Activated CD8-positive, alpha-beta memory T cell treated with anti-CD3 and anti-CD28 coated beads, Interleukin-2, amount 50 U/mL, for 1 hour (primary cell): ENCODE results near the gene OSTC.
A peak's percentile ranks its signal among the peaks of the same experiment; 100 is the strongest.

Experiments
- DNase-seq: peaks from one replicate; pipeline ENCODE4 v3.0.0-alpha.2; 2020; ENCODE audit errors: extremely low read depth

The OSTC gene

DNA sequence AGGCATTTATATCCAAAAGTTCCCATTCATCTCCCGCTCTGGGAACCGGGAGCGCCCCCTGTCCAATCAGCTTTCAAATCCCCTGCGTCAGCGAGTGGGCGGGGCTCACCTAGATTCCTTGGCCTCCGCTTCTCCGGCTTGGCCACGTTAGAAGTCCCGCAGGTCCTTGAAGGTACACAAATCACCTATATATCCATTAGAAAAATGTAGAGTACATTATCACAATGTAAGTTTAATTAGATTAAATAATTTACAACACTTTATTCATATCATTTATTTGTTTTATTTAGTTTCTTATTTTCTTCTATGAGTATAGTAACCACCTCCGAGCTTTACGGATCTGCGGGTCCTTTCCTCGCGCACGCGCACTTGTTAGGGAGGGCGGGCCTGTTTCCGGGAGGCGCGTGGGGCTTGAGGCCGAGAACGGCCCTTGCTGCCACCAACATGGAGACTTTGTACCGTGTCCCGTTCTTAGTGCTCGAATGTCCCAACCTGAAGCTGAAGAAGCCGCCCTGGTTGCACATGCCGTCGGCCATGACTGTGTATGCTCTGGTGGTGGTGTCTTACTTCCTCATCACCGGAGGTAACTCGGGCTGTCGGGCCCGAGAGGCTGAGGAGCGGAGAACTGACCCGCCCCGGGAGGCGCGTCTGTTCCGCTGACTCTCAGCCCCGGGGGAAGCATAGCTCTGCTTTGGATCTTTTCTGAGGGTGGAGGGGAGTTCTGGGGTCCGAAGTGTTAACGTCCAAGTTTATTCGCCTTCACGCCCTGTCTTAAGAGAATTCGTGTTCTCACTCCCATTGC, at the start of gene OSTC:
Gene OSTC, plus strand, starts transcription at position 388 of the 802 bp plus-strand sequence. Its CDS starts 57 bp downstream, at position 445.
- peak; percentile 84 for DNase-seq

DNA sequence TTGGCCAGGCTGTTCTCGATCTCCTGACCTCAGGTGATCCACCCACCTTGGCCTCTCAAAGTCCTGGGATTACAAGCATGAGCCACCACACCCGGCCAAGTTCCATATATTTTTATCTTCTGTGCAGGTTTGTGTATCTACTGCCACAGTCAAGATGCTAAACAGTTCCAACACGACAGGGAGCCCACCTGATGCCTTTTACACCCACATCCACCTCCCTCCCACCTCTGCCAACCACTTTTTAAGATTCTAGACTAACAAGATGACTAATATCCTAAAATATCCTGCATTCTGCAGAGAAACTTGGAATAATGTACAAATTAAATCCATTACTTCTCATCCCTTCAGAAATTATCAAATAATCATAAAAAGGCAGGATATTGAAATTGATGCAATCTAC, 49.3 kb upstream of the OSTC start:
- DNase-seq, result no peak

DNA sequence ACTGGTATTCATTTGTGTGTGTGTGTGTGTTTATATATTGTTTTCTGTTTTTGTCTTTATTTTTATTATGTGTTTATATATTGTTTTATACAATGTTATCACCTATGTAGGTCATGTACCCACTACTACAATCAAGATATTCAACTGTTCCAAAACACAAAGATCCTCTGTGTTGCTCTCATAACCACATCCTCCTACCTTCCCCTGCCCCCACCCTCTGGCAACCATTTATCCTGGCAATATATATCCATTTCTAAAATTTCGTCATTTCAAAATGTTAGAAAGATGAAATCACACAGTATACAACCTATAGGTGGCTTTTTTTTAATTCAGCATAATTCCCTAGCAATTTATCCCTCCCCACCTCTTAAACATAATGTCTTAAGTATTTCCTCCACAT, 48.9 kb upstream of the OSTC start:
- no peak for DNase-seq

DNA sequence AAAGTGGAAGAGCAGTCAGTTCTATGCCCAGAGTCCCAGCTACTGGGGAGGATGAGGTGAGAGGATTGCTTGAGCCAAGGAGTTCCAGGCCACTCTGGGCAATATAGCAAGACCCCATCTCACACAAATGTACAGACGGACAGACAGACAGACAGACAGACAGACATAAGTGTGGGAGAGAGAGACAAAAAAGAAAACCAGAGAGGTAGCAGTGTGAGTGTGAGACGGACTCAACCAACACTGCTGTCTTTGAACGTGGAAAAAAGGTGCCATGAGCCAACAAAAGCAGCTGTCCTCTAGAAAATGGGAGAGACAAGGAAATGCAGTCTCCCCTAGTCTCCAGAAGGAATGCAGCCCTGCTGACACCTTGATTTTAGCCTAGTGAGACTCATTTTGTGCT, 48.2 kb upstream of the OSTC start:
- DNase-seq, result no peak

DNA sequence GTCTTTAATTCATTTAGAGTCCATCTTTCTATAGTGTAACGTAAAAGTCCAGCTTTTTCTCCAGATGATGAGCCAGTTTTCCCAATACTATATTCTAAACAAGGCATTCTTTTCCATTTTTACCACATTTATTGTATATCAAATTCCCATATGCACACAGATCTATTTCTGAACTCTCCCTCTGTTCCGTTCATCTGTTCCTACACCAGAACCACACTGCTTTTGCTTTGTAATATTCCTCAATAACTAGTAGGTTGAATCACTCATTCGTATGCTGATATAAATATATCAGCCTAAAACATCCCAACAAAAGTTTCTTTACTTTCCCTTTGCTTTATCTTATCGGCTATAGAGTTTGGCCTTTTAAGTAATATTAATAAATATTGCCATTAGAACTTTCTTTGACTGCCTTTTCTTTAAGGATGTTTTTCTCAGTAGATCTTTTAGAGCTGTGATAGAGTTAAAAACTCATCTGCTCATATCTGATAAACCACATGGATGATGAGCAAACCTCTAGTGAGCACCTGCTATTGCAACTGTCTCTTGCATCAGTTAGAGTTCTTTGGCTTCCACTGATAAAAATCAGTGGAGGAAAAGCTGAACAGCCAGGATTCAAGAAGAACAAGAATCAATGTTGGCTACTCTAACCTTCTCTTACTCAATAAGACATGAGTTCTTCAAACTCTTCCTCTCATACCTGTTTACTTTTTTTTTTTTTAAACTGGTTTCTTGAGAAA, 43.2 kb upstream of the OSTC start:
- no peak for DNase-seq

DNA sequence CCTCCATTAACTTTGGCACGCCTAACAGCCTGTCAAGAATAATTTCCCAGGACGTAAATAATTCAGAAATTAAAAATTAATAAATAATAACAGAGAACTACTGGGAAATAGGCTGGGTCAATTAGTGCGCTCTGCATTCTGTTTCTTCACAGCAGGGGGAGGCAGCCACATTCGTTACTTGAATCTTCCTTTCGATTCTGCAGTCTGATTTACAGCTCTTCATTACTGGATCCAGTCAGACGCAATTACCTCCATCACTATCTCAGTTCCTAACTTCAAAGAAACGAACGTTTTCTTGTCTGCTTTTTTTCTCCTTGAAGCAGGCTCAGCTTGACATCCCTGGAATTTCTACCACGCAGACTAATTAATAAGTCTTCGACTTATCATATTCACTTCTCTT, 39.0 kb upstream of the OSTC start:
- DNase-seq, result no peak

DNA sequence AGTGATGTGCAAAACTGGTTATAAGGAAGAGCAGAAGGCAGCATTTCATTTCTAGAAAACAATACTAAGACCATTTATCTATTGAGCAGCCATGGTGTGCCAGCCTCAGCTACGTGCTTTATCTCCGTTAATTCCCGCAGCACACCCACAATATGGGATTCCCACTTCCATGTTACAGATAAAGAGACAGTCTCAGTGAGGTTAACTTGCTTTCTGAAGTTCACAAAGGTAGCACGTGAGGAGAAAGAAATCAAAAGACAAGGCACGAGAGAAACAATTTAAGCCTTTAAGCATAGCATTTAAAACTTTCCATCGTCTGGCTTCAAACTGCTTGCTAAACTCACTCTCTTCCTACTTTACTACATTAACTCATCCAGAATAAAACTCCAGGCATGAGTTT, 38.0 kb upstream of the OSTC start:
- DNase-seq, result no peak

DNA sequence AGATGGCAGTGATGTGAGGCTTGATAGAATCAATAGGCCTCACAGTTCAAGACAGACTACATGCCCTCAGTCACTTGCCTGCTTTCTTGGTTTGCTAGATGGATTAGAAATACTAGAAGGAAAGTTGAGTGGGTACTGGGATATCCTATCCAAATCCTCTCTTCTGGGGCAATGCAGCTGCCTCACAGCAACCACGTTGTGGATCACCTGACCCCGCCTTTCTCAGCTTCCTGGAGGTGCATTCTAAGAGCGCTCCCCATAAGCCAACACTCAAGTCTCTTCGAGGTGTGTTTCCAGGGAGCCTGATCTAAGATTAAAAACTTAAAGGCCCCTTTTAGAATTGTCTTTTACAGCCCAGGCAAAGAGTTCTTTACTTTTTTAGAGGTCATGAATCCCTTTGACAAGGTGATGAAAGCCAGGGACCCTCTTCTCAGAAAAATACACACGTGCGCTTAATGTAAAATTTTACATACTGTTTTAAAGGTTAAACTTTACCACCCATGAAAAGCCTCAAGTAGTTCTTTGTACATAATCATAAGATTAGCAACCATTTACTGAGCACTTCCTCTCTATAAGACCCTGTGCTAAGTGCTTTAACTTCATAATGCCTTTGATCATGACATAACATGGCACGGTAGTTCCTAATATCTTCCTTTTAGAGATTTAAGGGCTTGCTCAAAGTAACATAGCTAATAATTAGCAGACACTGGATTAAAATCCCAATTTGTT, 30.9 kb upstream of the OSTC start:
- no peak for DNase-seq

DNA sequence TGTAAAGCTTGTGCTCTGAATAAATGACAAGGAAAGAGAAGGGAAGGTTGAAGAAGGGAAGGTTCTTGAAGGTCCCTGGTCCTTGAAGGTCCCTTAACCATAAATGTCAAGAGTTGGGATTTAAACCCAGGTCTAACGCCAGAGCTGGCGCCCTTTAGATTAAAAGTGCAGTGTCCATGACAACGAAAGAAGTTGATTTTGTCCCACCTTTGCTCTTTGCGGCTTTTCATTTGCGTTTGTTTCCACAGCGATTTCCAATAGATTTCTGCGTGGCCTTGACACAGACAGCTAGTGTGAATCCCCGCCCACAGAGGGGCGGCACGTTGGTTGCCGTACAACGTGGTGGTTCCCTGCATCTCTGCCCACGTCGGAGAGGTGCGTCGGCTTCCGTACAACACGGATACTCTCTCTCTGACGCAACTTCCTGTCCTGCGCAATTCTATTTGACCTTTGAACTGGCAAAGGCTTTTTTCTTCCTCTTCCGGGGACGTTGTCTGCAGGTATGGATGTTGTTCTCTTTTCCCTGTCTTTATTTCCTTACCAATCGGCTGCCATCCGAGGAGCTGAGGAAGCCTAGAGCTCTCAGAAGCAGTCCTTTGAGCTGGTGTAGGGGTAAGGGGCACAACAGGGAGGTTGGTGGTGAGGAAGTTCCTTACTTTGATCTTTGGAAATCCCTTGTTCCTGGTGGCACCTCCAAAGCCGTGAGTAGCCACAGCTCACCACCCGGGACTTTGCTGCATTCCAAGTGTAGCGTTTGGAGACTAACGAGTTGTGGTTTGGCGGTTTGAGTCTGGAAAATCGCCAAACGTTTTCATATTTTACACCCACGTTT, 30.1 kb upstream of the OSTC start, which contains the start of gene RPL34:
Gene RPL34, plus strand, starts transcription at position 476 of the 832 bp plus-strand sequence. CDS start 1,384 bp downstream, outside the sequence.
- peak; percentile 95 for DNase-seq

DNA sequence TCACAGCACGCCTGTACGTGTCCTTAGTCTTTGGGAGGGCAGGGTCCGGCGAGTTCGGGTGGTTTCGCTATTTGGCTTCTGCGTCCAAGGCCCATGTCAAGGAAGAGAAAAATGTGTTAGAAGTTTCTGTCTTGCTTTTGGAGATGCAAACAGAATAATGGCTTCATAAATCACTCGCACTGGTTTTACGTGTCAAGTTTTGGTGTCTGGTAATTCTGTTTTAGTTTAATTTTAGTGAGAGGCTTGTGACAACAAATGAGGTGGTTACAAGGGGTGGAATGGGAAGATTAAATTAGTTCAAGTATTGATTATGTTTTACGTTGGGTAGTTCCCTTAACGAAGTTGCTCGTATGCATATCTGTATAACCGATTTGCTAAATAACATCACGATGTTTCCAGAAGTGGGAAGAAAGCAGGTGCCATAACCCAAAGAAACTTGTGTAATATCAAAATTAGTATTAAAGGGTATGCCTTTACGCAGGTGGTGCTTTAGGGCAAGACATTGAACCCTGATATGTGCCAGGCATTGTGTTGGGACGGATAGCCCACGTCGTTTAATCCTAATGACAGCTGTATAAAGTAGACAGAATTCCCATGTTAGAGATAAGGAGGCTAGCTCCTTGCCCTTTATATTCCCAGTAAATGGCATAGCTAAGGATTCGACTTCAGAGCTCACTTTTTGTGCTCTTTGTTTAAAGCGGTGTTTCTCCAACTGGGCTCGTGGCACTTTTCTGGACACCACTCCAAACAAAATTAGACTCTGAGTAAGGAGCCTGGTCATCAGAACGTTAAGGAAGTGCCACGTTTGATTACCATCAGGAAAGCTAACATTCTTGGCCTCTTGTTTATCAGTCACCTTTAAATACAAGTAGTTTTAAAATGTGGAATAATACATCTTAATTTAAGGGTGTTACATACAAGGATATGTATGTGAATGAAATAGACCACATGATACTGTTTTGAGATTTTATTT, 29.2 kb upstream of the OSTC start:
- DNase-seq, result no peak

DNA sequence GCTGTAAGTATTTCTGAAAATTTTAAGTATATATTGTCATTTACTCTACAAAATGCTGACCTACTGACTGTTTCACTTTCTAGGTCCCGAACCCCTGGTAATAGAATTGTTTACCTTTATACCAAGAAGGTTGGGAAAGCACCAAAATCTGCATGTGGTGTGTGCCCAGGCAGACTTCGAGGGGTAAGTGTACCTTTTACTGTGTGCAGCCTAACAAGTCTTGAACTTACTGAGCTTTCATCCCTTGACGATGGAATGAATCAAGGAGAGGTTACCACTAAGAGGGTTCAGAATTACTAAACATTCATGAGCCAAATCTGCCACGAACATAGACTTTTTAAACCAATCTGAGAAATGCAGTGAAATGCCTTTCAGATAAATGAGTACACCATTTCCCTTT, 28.4 kb upstream of the OSTC start:
- DNase-seq, result no peak

DNA sequence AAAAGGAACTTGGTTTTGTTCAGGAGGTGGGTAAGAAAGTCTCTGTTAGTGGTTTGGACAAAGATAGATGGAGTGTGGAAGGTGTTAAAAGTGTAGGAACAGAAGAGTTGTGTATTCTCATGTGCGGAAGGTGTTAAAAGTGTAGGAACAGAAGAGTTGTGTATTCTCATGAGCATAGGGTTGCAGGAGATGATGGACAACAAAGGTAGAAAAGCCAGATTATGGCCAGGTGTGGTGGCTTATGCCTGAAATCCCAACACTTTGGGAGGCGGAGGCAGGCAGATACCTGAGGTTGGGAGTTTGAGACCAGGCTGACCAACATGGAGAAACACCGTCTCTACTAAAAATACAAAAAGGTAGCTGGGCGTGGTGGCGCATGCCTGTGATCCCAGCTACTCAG, 27.6 kb upstream of the OSTC start:
- no peak for DNase-seq

DNA sequence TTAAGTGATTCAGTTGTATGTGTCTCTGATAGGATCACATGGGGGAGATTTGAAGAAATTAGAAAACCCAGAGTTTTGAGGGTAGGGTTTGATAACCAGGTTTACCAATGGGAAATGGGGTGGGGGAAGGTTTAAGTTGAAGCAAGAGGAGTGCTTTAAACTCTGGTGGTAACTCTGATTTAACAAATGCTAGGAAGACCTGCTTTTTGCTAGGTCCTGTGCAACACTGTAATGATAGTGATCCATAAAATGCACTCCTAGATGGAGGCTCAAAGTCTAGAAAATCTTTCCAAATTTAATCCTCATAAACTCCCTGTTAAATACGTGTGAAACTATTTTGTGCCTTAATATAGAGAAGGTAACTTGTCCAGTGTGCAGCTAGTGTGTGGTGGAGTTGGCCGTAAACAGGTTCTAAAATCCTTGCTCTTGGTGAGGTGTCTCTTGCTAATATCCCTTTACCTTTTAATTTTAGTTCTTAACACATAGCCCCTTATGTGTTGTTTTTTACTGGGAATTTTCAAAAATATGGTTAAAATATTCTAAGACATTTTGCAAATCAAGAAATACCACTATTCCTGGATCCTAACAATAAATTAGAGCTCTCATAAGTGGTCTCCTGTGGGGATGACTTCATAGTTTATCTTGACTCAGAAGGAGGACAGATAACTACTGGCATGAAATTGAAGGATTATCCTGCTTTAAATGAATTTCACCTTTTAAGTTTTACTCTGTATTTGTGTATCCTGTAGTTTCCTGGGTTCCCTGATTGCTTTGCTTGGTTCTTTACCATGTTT, 25.9 kb upstream of the OSTC start:
- DNase-seq, result no peak

DNA sequence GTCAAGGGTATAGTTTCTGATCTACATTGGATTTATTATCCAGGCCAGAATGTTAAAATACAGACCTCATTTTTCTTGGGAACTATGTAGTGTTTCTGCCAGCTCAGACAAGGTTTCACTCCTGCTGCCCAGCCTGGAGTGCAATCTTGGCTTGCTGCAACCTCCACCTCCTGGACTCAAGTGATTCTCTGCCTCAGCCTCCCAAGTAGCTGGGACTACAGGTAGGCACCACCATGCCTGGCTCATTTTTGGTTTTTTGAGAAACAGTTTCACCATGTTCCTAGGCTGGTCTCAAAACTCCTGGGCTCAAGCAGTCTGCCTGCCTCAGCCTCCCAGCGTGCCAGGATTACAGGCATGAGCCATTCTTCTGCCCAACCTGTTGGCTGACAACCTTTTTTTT, 24.3 kb upstream of the OSTC start:
- DNase-seq, result no peak

DNA sequence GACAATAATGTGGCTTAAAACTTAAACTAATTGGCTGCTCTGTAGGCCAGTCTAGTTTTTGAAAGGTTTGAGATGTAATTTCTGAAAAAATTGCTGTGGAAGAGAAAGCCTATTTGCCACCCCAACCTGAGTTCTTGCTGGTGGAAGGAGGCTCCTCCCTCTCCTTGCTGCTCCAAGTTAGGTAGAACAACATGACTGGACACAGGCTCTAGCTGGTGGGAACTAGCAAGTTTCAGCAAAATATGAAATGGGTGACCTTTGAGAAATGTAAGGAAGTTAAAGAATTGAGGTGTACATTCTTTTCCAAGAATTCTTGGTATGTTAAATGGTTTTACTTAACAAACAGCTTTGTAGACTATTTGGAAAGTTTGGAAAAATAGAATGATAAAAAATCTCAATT, 22.0 kb upstream of the OSTC start:
- no peak for DNase-seq

DNA sequence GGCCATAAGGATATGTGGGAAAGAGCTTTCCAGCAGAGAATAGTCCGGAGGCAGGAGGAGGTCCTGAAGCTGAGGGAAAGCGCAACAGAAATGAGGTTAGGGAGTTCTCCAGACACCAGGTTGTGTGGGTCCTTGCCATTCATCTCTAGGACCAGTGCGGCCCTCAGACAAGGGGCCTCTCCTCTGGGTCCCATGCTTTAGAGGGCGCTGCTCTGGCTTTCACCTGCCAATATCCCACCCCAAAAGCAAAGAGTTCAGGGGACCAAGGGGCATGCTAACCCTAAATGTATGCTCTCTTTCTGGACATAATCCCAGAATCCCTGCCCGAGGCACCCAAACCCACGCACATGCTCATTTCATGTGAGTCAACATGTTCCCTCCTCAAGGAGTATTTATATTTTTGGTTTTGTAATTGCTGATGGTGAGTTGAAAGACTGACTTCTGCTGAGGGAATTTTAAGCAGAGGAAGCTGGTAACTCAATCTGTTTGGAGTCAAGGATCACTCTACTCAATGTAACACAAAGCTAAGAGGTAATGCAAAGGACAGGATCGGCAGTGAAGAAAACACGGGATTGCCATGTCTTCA, 15.2 kb upstream of the OSTC start:
- no peak for DNase-seq

DNA sequence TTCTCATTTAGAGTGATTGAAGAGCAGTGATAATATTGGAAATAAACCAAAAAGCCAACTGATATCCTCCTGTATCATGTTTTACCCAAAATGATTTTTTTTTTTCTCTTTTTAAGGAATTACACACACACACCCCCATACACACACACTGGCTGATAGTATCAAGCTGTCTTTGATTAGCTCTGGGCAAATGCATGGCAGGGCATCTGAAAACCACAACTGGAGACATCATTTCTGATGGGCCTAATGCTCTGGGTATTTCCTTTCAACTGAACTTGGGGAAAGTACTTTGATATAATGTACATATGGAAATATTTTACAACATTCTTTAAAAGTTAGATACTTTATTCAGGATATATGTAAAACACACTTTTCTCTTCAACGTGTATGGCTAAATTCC, 14.2 kb upstream of the OSTC start:
- no peak for DNase-seq

DNA sequence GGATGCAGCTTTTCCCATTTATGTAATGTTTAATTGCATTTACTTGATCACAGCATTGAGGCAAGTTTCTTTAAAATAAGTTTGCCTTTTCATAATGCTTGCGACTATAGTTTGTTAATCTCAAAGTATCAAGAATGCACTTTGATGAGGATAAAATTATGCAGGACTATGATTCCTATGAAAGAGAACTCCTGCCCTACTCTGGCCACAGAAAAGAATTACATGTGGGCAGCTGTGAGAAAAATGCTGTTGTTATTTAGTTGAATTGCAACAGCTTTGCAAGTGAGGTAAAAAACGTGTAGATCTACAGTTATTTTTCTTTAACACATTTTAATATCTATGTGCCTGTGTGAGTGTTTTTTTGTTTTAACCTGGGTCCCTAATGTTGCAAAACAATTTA, 12.5 kb upstream of the OSTC start:
- DNase-seq, result no peak

DNA sequence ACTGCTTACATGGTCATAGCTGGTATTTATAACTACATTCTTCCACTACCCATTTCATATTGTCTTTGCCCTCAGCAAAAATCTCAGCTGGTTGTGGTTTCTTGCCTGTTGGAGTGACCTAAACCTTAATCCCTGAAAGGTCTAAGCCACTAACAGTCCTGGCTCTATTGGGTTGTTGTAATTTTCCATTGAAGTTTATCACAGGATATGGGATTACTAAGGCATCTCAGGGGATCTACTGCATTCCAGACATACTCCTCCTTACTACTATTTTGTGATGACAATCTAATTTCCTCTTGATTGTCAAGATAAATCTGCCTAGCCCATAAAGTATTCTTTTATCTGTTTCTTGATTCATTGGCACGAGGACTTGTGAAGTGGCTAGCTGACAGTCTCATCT, 6.2 kb upstream of the OSTC start:
- DNase-seq, result no peak
